Fibroblast of skin of left quadriceps (primary cell): Measurements from ENCODE around the gene GABRR3.

ENCODE experiments used
- DNase-seq, 2 experiments: peaks; one replicate each; pipeline ENCODE4 v3.0.0-alpha.2; 2013; ENCODE audit warnings: low read depth in 2 of 2

The GABRR3 gene

GRCh38 chr3:98035208-98035607 lies at the start of gene GABRR3:
Gene GABRR3, minus strand, starts transcription at chr3:98035315. Its CDS starts 328 bp downstream, at chr3:98034987.
- no peak for DNase-seq

GRCh38 chr3:98073486-98073885 lies 38.4 kb upstream of the GABRR3 start:
- no peak for DNase-seq

- DNase-seq = no peak
These were observed 35.7 kb upstream of the GABRR3 start for GRCh38 chr3:98070840-98071239.

DNA sequence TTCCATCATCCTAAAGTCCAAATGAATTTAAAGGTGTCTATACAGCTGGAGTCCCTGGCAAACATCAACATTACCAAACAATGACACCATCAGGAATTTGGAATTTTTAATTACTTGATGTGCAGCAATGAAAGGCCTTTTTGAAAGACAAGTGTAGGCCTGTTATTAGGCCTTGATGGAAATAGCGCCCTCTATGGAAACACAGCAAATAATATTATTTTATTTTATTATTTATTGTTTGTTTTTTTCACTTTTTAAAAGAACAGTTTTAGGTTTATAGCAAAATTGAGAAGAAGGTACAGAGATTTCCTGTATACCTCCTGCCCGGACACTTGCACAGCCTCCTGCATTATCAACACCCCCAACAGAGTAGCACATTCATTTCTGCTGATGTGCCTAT lies 33.7 kb upstream of the GABRR3 start:
- DNase-seq = no peak

DNA sequence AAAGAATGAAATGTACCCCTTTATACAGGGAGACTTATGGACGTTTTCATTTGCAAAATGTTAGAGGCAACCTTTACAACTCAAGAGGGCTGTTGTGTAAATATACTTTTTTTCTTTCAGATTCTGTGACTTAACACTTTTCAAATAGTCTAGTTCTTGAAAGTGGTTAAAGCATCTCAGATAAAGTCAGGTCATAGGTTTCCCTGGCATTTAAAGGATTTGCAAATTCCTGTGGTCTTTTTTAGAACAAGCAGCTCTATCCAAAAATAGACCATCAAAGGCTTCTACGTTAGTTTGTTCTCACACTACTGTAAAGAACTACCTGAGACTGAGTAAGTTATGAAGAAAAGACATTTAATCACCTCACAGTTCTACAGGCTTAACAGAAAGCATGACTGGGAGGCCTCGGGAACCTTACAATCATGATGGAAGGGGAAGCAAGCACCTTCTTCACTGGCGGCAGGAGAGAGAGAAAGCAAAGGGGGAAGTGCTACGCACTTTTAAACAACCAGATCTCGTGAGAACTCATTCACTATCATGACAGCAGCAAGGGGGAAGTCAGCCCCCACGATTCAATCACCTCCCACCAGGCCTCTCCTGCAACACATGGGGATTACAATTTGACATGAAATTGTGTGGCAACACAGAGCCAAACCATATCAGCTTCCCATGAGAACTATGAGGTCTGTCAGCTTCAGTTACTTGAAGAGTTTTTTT lies 23.3 kb upstream of the GABRR3 start:
- DNase-seq = no peak

DNA sequence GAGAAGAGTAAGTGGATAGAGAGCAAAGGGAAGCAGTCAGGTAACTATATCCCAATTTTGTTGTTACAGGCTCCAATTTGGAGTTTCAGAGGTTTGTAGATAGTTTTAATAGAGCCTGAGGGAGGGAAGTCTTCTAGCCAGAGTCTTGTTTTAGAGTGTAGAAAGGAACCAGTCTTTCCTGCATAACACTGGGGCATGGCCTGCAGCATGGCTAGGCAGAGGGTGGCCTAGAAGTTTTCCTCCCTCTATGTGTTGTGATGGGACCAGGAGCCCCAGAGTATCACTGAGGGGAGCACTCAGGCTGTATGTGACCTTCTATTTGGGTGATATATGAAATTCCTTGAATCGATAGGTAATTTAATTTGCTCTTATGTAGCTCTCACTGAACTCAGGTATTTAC lies 22.5 kb upstream of the GABRR3 start:
- no peak for DNase-seq

DNA sequence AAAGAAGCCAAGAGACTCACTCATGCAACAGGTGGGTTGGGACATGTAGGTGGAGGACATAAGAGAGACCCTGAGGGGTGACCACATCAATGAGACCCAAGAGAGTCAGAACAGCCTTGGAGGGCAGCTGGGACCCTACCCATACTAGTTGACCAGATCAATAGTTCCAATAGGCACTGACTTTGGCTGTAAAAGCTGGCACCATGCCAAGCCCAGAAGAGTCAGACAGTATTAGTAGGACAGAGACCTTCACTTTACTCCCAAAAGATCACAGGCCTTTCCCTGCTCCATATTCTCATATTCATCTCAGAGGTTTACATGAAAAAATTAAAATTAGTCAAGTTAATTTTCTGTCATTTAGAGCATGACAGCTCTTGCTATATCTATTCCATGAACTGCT lies 20.9 kb upstream of the GABRR3 start:
- no peak for DNase-seq

DNA sequence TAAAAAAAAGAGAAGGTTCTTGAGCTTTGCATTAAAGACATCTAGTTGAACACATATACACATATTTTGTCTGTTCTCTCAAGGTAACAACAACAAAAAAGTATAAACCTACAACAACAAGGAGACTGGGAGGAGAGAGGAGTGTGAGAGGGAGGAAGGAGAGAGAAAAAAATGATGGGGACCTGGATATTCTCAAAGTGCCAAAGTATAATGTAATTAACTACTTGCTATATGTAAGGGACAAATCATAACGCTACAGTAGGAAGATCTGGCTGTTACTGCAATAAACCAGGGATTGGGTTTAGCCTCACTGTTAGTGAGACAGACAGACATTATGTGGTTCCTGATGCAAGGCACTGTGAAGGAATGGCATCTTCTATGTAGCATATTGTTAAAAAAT lies 14.2 kb upstream of the GABRR3 start:
- no peak for DNase-seq

DNA sequence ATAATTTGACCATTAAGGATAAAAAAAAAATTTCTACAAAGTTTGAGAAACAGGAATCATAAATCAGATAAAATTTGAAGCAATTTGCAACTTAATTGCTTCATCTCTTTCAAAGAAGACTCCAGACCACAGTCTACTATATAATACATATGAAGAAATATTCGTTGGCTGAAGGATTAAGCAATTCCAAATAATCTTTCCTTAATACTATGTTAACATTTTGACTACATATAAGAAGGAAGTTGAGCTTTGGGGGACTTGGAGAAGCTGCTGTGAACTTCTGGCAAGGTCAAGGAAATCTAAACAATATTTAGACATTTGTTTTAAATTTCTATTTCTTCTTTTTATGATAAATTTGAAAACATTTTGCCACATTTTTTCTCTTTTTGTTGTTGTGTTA lies 13.5 kb upstream of the GABRR3 start:
- no peak for DNase-seq

DNA sequence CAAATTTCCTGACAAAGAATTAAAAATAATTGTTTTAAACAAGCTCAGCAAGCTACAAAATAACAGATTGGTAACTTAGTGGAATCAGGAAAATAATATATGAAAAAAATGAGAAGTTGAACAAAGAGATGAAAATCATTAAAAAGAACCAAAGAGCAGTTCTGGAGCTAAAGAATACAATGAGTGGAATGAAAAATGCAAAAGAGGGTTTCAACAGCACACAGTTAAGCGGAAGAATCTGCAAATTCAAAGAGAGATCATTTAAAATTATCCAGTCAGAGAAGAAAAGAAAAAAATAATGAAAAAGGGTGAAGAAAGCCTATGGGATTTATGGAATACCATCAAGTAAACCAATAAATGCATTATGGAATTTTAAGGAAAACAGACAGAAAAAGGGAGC lies 6.2 kb upstream of the GABRR3 start:
- no peak for DNase-seq

GRCh38 chr3:98039322-98040024 lies 4.4 kb upstream of the GABRR3 start:
- DNase-seq = peak; percentile 72 to 73

- DNase-seq = no peak
These were observed 3.8 kb upstream of the GABRR3 start for GRCh38 chr3:98038876-98039275.

GRCh38 chr3:98038286-98038685 lies 3.2 kb upstream of the GABRR3 start:
- DNase-seq = no peak

DNA sequence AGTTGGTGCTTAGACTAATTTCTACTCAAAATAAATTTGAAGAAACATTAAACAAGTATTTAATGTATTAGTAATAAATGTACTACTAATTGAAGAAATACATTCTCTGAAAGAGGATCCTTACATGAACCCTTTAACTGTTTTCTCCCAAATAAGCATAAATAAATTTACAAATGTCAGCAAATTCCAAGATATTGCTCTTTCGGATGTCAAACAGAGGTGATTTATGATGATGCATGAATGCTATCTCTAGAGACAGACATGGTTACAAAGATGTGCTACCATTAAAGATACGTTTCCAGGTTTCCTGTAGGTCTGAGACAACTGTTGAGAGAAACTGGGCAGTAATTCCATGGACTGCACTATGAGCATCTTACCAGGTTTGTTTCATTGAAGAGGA lies 629 bp downstream of the GABRR3 start:
- DNase-seq = no peak

DNA sequence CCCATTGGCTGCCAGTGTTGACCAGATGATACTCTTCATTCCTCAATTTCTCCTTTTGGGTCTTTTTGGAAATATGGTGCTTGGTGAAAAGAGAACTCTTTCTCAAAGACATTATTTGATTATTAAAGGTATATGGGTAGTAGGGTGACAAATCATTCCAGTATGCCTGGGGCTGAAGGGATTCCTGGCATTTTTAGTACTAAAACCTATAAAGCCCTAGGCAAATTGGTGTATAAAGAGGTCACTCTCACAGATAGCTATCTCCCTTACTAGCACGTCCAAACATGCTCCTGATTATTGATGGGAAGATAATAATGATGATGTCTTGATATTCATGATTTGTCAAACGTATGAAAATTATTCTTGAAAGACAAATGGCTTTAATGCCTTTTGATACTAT lies 1.1 kb downstream of the GABRR3 start:
- DNase-seq = no peak

DNA sequence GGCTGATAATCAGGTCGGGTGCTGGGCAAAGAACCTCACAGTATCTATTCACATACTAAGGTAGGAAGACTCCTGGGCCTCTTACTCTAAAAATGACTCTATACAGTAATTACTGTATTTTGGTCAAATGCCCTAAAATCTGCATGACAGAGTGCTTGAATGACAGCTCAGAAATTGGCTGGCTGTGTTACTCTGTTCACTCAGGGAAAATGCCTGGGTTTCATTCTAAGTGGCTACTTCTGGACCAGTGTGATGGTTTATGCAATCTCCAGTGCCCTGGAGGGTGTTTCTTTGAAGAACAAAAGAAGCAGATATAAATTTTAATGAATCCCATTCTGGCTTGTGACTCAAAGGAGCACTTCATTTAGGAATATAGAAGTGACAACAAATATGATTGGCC lies 2.2 kb downstream of the GABRR3 start:
- DNase-seq = no peak

DNA sequence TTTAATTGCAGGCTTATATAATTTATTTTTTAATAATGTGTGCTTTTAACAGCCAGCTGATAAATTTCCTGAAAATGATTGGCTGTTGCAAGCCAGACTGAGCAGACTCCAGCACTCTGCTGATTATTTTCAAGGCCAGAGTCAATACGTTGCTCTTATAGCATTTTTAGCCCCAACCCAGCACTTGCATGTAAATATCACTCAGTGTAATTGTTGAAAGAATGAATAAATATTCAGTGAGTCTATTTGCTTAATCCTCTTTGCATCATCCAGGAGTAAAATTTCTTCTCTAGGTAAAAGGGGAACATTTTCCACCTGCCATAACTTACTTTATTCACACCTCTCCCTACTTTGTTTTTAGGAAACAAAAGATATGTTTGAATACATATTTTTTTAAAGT lies 2.9 kb downstream of the GABRR3 start:
- no peak for DNase-seq

- DNase-seq = no peak
These were observed 6.0 kb downstream of the GABRR3 start for GRCh38 chr3:98029083-98029482.

- DNase-seq = no peak
These were observed 8.0 kb downstream of the GABRR3 start for GRCh38 chr3:98027085-98027446.

GRCh38 chr3:98026425-98027084 lies 8.6 kb downstream of the GABRR3 start:
- DNase-seq = no peak

DNA sequence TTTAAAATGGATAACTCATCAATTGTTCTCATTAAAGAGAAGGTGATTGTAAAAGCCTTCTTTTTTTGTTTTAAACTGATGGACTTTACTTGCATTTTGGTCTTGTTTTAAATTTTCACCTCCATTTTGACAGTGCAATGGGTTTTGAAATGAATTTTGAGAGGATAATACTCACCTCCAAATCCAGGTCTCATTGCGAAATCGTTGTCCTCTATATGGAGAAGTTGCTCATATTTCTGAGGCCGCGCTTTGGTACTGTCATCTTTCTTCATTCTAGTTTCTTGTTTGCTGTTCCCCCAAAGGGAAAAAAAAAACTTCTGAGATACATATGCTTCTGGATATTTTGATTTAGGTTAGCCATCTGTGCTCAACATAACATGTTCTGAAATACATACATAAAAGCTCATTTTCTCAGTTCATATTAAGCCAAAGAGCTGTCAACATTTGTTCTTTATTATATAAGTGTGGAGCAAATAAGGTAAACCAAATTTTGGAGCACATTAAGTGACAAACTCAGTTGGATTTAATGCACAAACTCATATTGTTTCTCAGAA lies 9.6 kb downstream of the GABRR3 start:
- DNase-seq = no peak

DNA sequence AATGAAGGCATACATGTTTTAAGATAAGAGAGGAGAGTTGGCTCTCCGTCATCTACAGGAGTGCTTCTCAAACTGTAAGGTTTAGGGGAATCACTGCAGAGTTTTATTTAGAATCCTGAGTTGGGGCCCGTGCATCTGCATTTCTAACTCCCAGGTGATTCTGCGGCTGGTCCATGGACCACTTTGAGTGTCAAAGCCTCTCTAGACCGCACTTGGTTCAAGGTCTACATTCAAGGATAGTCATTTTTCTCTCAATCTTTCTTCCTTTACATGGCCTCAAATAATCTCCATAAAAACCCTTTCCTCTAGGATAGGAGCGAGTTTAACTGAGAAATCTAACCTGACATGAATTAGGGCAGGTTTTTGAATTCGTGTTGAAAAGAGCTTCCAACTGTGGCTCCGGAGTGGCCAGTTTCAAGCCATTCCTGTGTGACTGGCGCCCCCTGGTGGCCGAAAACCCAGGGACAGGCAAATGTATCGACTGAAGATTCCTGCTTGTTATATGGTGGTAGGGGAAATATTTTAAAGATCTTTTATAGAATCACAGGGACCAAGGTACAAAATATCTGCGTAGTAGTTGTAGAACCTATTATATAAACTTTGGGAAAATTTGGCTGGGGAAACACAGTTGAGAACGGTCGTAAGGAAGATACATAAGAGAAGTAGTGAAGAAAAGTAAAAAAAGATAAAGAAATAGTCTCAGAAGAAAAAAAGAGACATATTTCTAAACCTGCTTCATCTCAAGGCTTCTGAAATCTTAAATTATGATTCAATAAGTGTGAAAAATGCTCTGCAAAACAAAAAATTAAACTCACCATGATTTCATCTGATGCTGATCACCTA lies 11.9 kb downstream of the GABRR3 start:
- DNase-seq = peak; percentile 48 to 52
